Keratinocyte (primary cell): Measurements from ENCODE around the gene MAEL. TPM values are rescaled to one million over a fixed set of nuclear protein-coding genes. Genes with fewer than 3 reads are reported as not detected.

Experiments
- DNase-seq: peaks from one replicate; pipeline ENCODE4 v3.0.0-alpha.2; 2011; ENCODE audit warnings: low read depth, missing footprints, low spot score
- FAIRE-seq: peaks from 2 replicates; lab custom pipeline; 2011; peaks lifted over from hg19 to GRCh38; lab: Jason Lieb, UNC
- H2AFZ ChIP-seq: 2 replicates; pipeline ENCODE4 v1.6.0; 2012; ENCODE audit warnings: low read length, control low read depth, inconsistent platforms; ENCODE audit not compliant: control insufficient read depth
- H3K27ac ChIP-seq: 2 replicates; pipeline ENCODE4 v1.5.1; 2011; ENCODE audit warnings: low read length; ENCODE audit not compliant: control insufficient read depth, insufficient read depth
- H3K27me3 ChIP-seq: 3 replicates; pipeline ENCODE4 v1.6.0; 2011; ENCODE audit warnings: low read length; ENCODE audit not compliant: control insufficient read depth, insufficient read depth; ENCODE audit errors: extremely low read depth
- H3K36me3 ChIP-seq, 2 experiments: 2 replicates in 1 of 2; 3 replicates in 1 of 2; pipeline ENCODE4 v1.5.1; 2011; ENCODE audit warnings: low read length in 2 of 2, mild to moderate bottlenecking in 1 of 2; ENCODE audit not compliant: control insufficient read depth in 2 of 2, insufficient read depth in 2 of 2; ENCODE audit errors: extremely low read depth in 1 of 2
- H3K4me1 ChIP-seq: 3 replicates; pipeline ENCODE4 v1.5.1; 2011; ENCODE audit warnings: low read length; ENCODE audit not compliant: control insufficient read depth, insufficient read depth; ENCODE audit errors: extremely low read depth
- H3K4me2 ChIP-seq: 3 replicates; pipeline ENCODE4 v1.6.0; 2011; ENCODE audit warnings: low read depth, low read length; ENCODE audit not compliant: control insufficient read depth, insufficient read depth; ENCODE audit errors: extremely low read depth
- H3K4me3 ChIP-seq, 3 experiments: fragments of 200-600 bp in 1 of 3; sonication (generic) in 1 of 3; 2 replicates in 2 of 3; 3 replicates in 1 of 3; pipeline ENCODE4 v1.5.1; 2011 to 2016; ENCODE audit warnings: low read length in 3 of 3, mild to moderate bottlenecking in 3 of 3, control low read depth in 2 of 3, inconsistent platforms in 1 of 3, low read depth in 1 of 3, mixed read lengths in 1 of 3, mixed run types in 1 of 3, moderate library complexity in 1 of 3; ENCODE audit not compliant: control insufficient read depth in 2 of 3, insufficient read depth in 2 of 3; ENCODE audit errors: extremely low read depth in 1 of 3
- H3K79me2 ChIP-seq: 2 replicates; pipeline ENCODE4 v1.6.0; 2012; ENCODE audit warnings: low read length; ENCODE audit not compliant: control insufficient read depth, insufficient read depth
- H3K9ac ChIP-seq: 3 replicates; pipeline ENCODE4 v1.6.0; 2011; ENCODE audit warnings: low read length; ENCODE audit not compliant: control insufficient read depth, insufficient read depth; ENCODE audit errors: extremely low read depth
- H3K9me1 ChIP-seq: 3 replicates; pipeline ENCODE4 v1.6.0; 2011; ENCODE audit warnings: low read length; ENCODE audit not compliant: control insufficient read depth, insufficient read depth; ENCODE audit errors: extremely low read depth
- H3K9me3 ChIP-seq: 2 replicates; pipeline ENCODE4 v1.5.1; 2012; ENCODE audit warnings: low read depth, low read length; ENCODE audit not compliant: control insufficient read depth
- H4K20me1 ChIP-seq: 3 replicates; pipeline ENCODE4 v1.6.0; 2011; ENCODE audit warnings: low read length; ENCODE audit not compliant: control insufficient read depth, insufficient read depth; ENCODE audit errors: extremely low read depth
- EZH2 ChIP-seq: IDR thresholded peaks from one replicate; pipeline ENCODE4 v1.6.1; 2012; ENCODE audit warnings: inconsistent platforms, mild to moderate bottlenecking, low read length, moderate library complexity
- dilution Hi-C: fragments of 300-500 bp; cut with MboI; formaldehyde crosslinking; loops from one replicate; pipeline ENCODE4 v1.7.0; 2020; ENCODE audit warnings: low sequenced_read_pairs; ENCODE audit not compliant: extremely low pct_ligation_motif_present
- polyA plus RNA-seq, 5 experiments: library from polyadenylated mRNA; depleted of rRNA in 3 of 5; stranded (reverse) in 3 of 5; stranded (forward) in 1 of 5; unstranded in 1 of 5; fragments of >200 nt; gene quantifications; 1 replicate in 1 of 5; 2 replicates in 3 of 5; 3 replicates in 1 of 5; pipeline versions ENCODE4 v1.2.1 to v1.2.3, GENCODE V29; 2011 to 2012; ENCODE audit warnings: missing spikeins in 2 of 5, low read depth in 1 of 5, low replicate concordance in 1 of 5
- TF ChIP-seq, protein P1 (sequence below), 3 experiments: IDR thresholded peaks in 1 of 3; conservative IDR thresholded peaks in 1 of 3; optimal IDR thresholded peaks in 1 of 3; 2 replicates in 2 of 3; 3 replicates in 1 of 3; pipeline versions ENCODE3 to v1.5.1; 2011; ENCODE audit warnings: low read length in 3 of 3, mild to moderate bottlenecking in 3 of 3, moderate library complexity in 2 of 3, control low read depth in 1 of 3, inconsistent platforms in 1 of 3; ENCODE audit not compliant: insufficient read depth in 2 of 3; ENCODE audit errors: extremely low read depth in 1 of 3

Gene MAEL
- polyA plus RNA-seq, 1 donor (not counting 4 experiments of a cell fraction or from before 2014, with no cell fraction given) = not detected

DNA sequence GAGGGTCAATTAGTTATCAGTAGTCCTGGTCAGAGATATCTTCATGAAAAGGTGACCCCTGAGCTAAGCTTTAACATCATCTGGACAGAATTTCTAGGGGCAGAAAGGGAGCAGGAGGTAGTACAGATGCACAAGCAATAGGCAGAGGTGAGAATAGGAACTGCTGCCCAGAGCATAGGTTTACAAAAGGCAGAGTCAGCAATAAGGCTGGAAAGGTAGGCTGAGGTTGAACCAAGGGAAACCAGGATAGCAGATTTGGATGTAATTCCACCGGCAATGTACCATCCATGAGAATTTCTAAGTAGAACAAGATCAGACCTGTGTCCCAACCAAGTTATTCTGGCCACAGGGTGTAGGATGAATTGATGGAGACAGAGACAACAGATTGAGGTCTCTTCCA, 7.5 kb upstream of the MAEL start:
- no peaks in the 10 kb centered on the region for H3K9me3 ChIP-seq
- no peak overlapping the region for H3K4me3 ChIP-seq
- H3K4me2 ChIP-seq = no peak overlapping the region
- dilution Hi-C loops = no loop called here
- no peak for FAIRE-seq
- no peak for DNase-seq
- H3K36me3 ChIP-seq = no peaks in the 10 kb centered on the region
- no peaks in the 10 kb centered on the region for H4K20me1 ChIP-seq
- H2AFZ ChIP-seq = no peak overlapping the region
- no peak overlapping the region for H3K27ac ChIP-seq
- no peak for TF ChIP-seq EZH2
- TF ChIP-seq, protein P1, sequence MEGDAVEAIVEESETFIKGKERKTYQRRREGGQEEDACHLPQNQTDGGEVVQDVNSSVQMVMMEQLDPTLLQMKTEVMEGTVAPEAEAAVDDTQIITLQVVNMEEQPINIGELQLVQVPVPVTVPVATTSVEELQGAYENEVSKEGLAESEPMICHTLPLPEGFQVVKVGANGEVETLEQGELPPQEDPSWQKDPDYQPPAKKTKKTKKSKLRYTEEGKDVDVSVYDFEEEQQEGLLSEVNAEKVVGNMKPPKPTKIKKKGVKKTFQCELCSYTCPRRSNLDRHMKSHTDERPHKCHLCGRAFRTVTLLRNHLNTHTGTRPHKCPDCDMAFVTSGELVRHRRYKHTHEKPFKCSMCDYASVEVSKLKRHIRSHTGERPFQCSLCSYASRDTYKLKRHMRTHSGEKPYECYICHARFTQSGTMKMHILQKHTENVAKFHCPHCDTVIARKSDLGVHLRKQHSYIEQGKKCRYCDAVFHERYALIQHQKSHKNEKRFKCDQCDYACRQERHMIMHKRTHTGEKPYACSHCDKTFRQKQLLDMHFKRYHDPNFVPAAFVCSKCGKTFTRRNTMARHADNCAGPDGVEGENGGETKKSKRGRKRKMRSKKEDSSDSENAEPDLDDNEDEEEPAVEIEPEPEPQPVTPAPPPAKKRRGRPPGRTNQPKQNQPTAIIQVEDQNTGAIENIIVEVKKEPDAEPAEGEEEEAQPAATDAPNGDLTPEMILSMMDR (optimal IDR thresholded peaks at IDR 0.05 in 1 of 3, IDR thresholded peaks at IDR 0.05 in 1 of 3, conservative IDR thresholded peaks at IDR 0.05 in 1 of 3; ENCODE audit: extremely low read depth in 1 of 3, insufficient read depth in 2 of 3, low read length in 3 of 3) = no peak
- no peaks in the 10 kb centered on the region for H3K79me2 ChIP-seq
- no peaks in the 10 kb centered on the region for H3K4me1 ChIP-seq
- H3K9me1 ChIP-seq = no peaks in the 10 kb centered on the region
- peaks cover 19% of the 10 kb centered on the region for H3K27me3 ChIP-seq
- H3K9ac ChIP-seq = no peak overlapping the region

DNA sequence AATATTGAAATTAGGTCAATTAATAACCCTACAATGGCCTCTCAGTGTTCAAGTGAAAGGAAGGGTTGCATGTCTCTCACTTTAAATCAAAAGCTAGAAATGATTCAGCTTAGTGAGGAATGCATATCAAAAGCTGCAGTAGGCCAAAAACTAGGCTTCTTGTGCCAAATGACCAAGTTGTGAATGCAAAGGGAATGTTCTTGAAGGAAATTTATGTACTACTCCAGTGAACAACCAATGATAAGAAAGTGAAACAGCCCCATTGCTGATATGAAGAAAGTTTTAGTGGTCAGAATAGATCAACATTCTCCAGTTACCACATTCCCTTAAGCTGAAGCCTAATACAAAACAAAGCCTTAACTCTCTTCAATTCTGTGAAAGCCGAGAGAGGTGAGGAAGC, 10.0 kb downstream of the MAEL start:
- no peaks in the 10 kb centered on the region for H3K27me3 ChIP-seq
- no peak overlapping the region for H3K4me3 ChIP-seq
- H3K9me3 ChIP-seq = no peaks in the 10 kb centered on the region
- no peak overlapping the region for H2AFZ ChIP-seq
- no peaks in the 10 kb centered on the region for H3K36me3 ChIP-seq
- no peaks in the 10 kb centered on the region for H3K9me1 ChIP-seq
- no peaks in the 10 kb centered on the region for H3K79me2 ChIP-seq
- no peak overlapping the region for H3K9ac ChIP-seq
- TF ChIP-seq, protein P1 (optimal IDR thresholded peaks at IDR 0.05 in 1 of 3, IDR thresholded peaks at IDR 0.05 in 1 of 3, conservative IDR thresholded peaks at IDR 0.05 in 1 of 3; ENCODE audit: extremely low read depth in 1 of 3, insufficient read depth in 2 of 3, low read length in 3 of 3) = no peak
- no peak overlapping the region for H3K27ac ChIP-seq
- FAIRE-seq (no peak), DNase-seq (no peak)
- H3K4me1 ChIP-seq = no peaks in the 10 kb centered on the region
- no peak overlapping the region for H3K4me2 ChIP-seq
- no peaks in the 10 kb centered on the region for H4K20me1 ChIP-seq
- dilution Hi-C loops = no loop called here
